Epithelial cell of esophagus (primary cell): ENCODE data around the gene FBF1.
A peak's percentile ranks its signal among the peaks of the same experiment; 100 is the strongest.

Experiments used
- DNase-seq: peaks from one replicate; pipeline ENCODE4 v3.0.0; 2010; ENCODE audit warnings: low read depth
- H3K4me3 ChIP-seq: 2 replicates; pipeline ENCODE4 v1.5.1; 2011; ENCODE audit warnings: mild to moderate bottlenecking, low read length, control low read depth
- TF ChIP-seq, protein P1 (sequence below): IDR thresholded peaks from 2 replicates; pipeline ENCODE4 v1.5.1; 2011; ENCODE audit warnings: low read depth, mild to moderate bottlenecking, low read length, control low read depth, inconsistent platforms; ENCODE audit not compliant: insufficient read depth; ENCODE audit errors: missing control alignments

The FBF1 gene

DNA sequence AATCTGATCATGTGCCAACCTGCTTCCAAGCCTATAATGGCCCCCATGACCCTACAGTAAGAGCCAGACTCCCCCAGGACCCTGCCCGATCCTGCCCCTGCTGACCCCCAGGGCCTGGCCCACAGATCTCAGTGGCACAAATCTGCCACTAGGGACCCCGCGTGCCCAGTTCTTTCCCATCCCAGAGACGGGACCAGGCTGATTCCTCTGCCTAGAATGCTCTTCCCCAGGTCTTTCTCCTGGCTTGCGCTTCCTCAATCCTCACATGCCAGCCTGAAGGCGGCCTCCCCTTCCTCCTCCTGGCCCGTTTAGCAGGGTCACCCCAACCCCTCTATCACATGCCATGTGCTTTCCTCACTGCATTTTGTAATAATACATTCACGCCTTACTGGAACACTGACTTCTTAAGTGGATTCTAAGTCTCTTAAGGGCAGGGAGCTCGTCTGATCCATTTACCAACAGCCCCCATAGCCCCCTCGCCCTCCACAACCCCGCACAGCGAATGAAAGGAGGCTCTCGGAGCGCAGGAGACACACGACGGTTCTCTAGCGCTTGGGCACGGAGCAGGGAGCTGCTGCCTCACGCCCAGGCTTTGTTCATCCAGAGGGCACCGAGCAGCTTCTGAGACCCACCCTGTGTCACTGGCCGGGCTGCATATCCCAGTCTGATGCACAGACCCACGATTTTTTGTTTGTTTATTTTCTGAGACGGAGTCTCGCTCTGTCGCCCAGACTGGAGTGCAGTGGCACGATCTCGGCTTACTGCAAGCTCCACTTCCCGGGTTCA, 45.3 kb downstream of the FBF1 start:
- no peak for DNase-seq
- peak overlapping the region; percentile 63 for H3K4me3 ChIP-seq
- TF ChIP-seq, protein P1, sequence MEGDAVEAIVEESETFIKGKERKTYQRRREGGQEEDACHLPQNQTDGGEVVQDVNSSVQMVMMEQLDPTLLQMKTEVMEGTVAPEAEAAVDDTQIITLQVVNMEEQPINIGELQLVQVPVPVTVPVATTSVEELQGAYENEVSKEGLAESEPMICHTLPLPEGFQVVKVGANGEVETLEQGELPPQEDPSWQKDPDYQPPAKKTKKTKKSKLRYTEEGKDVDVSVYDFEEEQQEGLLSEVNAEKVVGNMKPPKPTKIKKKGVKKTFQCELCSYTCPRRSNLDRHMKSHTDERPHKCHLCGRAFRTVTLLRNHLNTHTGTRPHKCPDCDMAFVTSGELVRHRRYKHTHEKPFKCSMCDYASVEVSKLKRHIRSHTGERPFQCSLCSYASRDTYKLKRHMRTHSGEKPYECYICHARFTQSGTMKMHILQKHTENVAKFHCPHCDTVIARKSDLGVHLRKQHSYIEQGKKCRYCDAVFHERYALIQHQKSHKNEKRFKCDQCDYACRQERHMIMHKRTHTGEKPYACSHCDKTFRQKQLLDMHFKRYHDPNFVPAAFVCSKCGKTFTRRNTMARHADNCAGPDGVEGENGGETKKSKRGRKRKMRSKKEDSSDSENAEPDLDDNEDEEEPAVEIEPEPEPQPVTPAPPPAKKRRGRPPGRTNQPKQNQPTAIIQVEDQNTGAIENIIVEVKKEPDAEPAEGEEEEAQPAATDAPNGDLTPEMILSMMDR = no peak

DNA sequence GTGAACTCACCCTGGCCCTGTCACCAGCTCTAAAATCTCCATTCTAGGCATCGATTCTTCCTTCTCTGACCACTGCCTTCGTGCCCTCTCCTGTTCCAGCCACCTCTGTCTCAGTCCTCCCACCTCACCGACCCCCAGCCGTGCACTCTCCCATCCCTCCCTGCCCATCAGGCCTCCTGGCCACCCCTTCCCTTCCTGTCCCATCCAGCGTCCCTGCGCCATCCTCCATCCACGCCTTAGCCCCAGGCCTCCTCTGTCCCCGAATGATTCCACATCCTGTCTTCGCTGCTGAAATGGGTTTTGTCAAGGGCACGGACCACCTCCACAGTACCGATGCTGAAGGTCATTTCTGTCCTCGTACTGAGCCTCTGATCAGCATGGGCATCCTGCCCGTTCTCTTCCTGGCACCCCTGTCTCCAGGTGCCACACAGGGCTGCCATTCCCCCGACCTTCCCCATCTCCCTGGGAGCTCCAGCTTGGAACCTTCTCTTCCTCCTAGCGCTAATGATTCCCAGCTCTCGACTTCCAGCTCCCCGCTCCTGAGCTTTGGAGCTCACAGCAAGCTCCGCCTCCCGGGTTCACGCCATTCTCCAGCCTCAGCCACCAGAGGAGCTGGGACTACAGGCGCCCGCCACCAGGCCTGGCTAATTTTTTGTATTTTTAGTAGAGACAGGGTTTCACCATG, 46.7 kb downstream of the FBF1 start:
- no peak for DNase-seq

DNA sequence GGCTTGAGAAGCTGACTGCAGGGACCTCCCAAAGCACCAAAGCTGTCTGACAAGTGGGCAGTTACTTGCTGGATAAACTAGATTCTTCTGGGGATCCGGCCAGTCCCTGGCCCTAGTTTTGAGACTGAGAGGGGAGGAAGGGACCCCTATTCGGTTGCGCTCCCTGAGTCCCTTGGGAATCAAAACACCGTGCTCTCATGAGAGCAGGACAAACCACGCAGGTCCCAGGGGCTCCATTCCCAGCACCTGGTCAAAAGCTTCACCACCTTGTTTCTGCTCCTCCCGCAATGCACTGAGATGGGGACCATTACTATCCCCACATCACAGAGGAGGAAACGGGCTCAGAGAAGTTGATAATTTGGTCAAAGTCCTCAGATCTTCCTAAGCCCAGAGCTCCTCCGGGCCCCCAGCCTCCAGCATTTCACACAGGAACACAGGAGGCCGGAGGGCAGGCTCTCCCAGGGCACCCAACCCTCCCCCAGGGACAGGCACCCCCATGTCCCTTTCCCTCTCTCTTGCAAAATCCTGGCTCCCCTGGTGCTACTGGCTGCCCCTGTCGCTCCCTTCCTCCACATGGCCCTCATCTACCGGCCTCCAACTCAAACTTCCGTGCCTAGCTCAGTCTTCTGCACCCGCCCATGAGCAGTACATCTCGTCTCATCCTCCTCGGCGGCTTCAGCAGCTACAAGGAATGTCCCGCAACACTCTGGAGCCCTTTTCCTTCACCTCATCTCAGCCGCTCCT, 47.4 kb downstream of the FBF1 start:
- DNase-seq = no peak
- H3K4me3 ChIP-seq = no peak overlapping the region
- TF ChIP-seq, protein P1 = no peak

More for the DNA sequence above, 46.7 kb downstream of the FBF1 start:
- TF ChIP-seq, protein P1 = no peak
- no peak overlapping the region for H3K4me3 ChIP-seq

DNA sequence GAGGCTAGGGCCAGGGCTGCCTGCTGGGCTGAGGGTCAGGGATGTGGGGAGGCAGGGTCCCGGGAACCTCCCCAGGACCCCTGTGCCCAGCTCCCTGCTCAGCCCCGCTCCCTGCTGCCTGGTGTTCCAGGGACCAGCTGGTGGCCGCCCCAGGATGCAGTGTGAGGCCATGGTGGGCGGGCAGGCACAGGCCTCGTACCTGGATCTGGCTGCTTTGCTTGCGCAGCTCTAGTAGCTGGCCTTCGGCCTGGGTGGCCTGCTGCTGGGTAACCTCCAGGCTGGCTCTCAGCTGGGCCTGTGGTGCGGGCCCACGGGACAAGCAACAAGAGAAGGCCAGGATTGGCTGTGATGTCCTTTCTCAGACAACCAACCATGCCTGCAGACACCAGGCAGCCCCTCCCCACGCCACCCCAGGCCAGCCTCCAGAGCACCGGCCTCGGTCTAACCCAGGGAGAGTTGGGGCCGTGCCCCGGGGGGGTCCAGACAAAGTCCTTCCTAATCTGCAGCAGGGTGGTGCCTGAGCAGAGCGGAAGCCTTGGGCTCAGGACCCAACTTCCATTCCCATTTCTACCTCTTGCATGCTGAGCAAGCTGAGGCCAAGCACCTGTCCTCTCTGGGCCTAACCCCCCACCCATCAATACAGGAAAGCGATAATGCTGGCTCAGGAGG, 48.2 kb downstream of the FBF1 start:
- DNase-seq = no peak
- TF ChIP-seq, protein P1 = no peak
- no peak overlapping the region for H3K4me3 ChIP-seq

DNA sequence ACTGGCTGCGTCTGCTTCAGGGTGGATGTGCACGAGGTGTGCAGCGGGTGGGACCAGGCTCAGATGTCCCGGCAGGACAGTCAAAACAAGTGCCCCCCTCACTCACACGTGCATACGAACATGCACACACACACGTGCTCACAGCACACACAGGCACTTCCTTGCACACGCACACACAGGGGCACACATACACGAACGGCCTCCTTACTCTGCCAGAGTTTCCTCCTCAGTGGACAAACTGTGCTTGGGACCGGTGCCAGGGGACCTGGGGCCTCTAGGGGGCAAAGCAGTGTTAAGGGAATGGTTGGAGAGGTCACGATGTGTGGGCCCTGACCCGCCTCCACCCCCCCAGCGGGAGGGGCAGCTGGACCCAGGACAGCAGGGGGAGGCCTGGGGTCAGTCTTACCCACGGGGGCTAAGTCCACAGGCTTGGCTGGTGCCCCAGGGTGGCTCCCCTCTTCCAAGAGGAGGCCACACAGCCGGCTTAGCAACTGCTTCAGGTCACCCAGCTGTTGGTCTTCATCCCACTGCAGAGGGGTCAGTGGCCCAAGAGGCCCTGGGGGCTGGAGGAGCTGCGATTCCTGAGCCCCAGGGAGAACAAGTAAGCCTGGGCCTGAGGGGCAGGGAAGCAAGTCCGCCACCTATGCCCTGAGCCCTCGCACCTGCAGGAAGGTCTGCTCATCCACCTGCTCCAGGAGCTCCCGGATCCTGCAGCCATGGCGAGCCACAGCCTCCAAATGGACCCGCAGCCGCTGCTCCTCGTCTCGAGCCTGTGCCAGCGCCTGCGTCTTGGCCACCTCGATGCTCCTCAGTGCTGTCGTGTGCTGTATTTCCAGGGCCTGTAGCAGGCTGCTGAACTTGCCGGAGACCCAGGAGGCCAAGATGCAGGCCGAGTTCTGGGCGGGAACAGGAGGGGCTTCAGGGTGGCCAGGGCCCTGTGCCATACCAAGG, 49.0 kb downstream of the FBF1 start:
- H3K4me3 ChIP-seq = no peak overlapping the region
- TF ChIP-seq, protein P1 = no peak
- no peak for DNase-seq

DNA sequence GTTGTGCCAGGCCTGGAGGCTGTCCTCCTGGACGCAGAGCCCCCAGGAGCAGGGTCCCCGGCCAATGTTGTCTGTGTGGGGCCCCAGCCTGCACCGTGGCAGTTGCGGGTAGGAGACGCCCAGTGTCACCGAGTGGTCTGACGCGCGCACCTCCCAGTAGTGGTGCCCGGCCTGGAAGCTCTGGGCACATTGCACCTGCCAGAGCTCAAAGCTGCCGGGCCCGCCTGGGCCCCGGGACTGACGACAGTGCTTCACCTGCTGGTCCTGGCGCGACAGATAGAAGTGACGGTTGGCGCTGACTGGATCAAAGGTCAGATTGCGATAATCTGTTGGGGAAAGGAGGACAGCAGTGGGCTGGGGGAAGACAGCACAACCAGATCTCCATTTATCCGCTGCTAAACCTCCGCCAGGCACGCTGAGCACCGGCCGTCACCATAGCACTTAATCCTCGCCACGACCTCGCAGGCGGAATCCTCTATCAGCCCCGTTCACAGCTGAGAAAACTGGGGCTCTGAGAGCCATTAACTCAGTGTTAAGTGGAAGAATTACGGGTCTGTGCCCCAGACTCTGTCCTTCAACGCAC, 49.7 kb downstream of the FBF1 start:
- no peak overlapping the region for H3K4me3 ChIP-seq
- DNase-seq = no peak
- TF ChIP-seq, protein P1 = no peak
